Astrocyte (in vitro differentiated cells and primary cell): ENCODE results near the gene DNAJB6. TPM values are rescaled to one million over a fixed set of nuclear protein-coding genes. Genes with fewer than 3 reads are reported as not detected.

Source experiments
- DNase-seq: peaks from one replicate; pipeline ENCODE4 v3.0.0-alpha.2; 2010; ENCODE audit warnings: low read depth
- FAIRE-seq: peaks from 2 replicates; lab custom pipeline; 2011; peaks lifted over from hg19 to GRCh38; lab: Jason Lieb, UNC
- H2AFZ ChIP-seq: 2 replicates; pipeline ENCODE4 v1.6.0; 2012; ENCODE audit warnings: low read depth, low read length, inconsistent platforms
- H3K27ac ChIP-seq: 2 replicates; pipeline ENCODE4 v1.5.1; 2011; ENCODE audit warnings: low read depth, low read length, inconsistent platforms
- H3K27me3 ChIP-seq: 2 replicates; pipeline ENCODE4 v1.6.0; 2011; ENCODE audit warnings: low read length, inconsistent platforms; ENCODE audit not compliant: insufficient read depth
- H3K36me3 ChIP-seq: 2 replicates; pipeline ENCODE4 v1.5.1; 2011; ENCODE audit warnings: low read length, inconsistent platforms; ENCODE audit not compliant: insufficient read depth
- H3K4me1 ChIP-seq: 2 replicates; pipeline ENCODE4 v1.5.1; 2011; ENCODE audit warnings: low read length, inconsistent platforms; ENCODE audit not compliant: insufficient read depth
- H3K4me2 ChIP-seq: 2 replicates; pipeline ENCODE4 v1.6.0; 2012; ENCODE audit warnings: low read length, inconsistent platforms
- H3K4me3 ChIP-seq: 2 replicates; pipeline ENCODE4 v1.5.1; 2011; ENCODE audit warnings: low read depth, mild to moderate bottlenecking, low read length, inconsistent platforms; ENCODE audit not compliant: insufficient read depth
- H3K79me2 ChIP-seq: 2 replicates; pipeline ENCODE4 v1.6.0; 2012; ENCODE audit warnings: mild to moderate bottlenecking, low read length, inconsistent platforms; ENCODE audit not compliant: insufficient read depth
- H3K9ac ChIP-seq: 2 replicates; pipeline ENCODE4 v1.6.0; 2012; ENCODE audit warnings: mild to moderate bottlenecking, low read length, inconsistent platforms
- H3K9me3 ChIP-seq: 2 replicates; pipeline ENCODE4 v1.5.1; 2012; ENCODE audit warnings: low read depth, mild to moderate bottlenecking, low read length, inconsistent platforms; ENCODE audit not compliant: insufficient read depth
- H4K20me1 ChIP-seq: 2 replicates; pipeline ENCODE4 v1.6.0; 2012; ENCODE audit warnings: low read length, inconsistent platforms; ENCODE audit not compliant: insufficient read depth
- H3K27ac Mint-ChIP-seq: one replicate; pipeline ENCODE4 v1.8.0; 2021; ENCODE audit warnings: mild to moderate bottlenecking, mixed read lengths; ENCODE audit not compliant: unreplicated experiment
- H3K27me3 Mint-ChIP-seq: one replicate; pipeline ENCODE4 v1.8.0; 2021; ENCODE audit warnings: low read depth, mixed read lengths; ENCODE audit not compliant: unreplicated experiment
- H3K36me3 Mint-ChIP-seq: one replicate; pipeline ENCODE4 v1.8.0; 2021; ENCODE audit warnings: low read depth, mixed read lengths; ENCODE audit not compliant: unreplicated experiment
- H3K4me1 Mint-ChIP-seq: one replicate; pipeline ENCODE4 v1.8.0; 2021; ENCODE audit warnings: low read depth, mixed read lengths; ENCODE audit not compliant: unreplicated experiment
- H3K4me3 Mint-ChIP-seq: one replicate; pipeline ENCODE4 v1.8.0; 2021; ENCODE audit warnings: mild to moderate bottlenecking, moderate library complexity, mixed read lengths; ENCODE audit not compliant: unreplicated experiment
- H3K9me3 Mint-ChIP-seq: one replicate; pipeline ENCODE4 v1.8.0; 2021; ENCODE audit warnings: mild to moderate bottlenecking, mixed read lengths; ENCODE audit not compliant: unreplicated experiment
- EZH2 ChIP-seq: IDR thresholded peaks from 2 replicates; pipeline ENCODE4 v1.6.1; 2012; ENCODE audit warnings: mild to moderate bottlenecking, low read length, inconsistent platforms; ENCODE audit not compliant: insufficient read depth
- total RNA-seq: library from RNA; stranded (reverse); gene quantifications from 2 replicates; pipeline ENCODE4 v1.2.1, GENCODE V29; 2021
- TF ChIP-seq, protein P1 (sequence below): IDR thresholded peaks from 2 replicates; pipeline ENCODE4 v1.5.1; 2011; ENCODE audit warnings: low read depth, mild to moderate bottlenecking, inconsistent platforms, low read length, moderate library complexity; ENCODE audit not compliant: insufficient read depth

Gene DNAJB6
- total RNA-seq, 1 donor from 2014 or later, result 179 TPM

DNA sequence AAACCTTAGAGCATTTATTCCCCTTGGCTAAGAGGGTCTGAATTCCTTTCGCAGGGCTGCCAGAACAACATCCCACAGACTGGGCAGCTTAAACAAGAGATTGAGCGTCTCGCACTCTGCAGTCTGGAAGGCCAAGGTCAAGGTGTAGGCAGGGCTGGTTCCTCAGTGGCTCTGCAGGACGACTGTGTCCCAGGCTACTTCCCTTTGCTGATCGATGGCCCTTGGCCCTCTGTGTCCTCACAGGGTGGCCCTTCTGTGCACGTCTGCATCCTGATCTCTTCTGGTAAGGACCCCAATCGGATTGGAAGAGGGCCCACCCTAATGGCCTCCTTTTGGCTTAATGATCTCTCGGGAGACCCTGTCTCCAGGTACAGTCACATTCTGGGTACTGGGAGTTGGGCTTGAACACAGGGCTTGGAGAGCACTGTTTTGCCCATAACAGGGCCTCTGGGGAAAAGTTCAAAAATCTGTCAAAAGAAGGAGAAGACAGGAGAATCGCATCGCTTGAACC is 35.1 kb upstream of the DNAJB6 start:
- no peak for FAIRE-seq
- Mint-ChIP-seq H3K27me3 (peaks cover 3% of the 10 kb centered on the region), H3K36me3 (peaks cover 3% of the 10 kb centered on the region), H3K4me1 (peaks cover 7% of the 10 kb centered on the region), H3K4me3 (no peak overlapping the region), H3K27ac (no peak overlapping the region), H3K9me3 (peaks cover 3% of the 10 kb centered on the region)
- Histone ChIP-seq H3K9me3 (peaks cover 2% of the 10 kb centered on the region), H3K36me3 (no peaks in the 10 kb centered on the region), H3K4me1 (no peaks in the 10 kb centered on the region), H3K27me3 (no peaks in the 10 kb centered on the region), H3K79me2 (no peaks in the 10 kb centered on the region), H4K20me1 (no peaks in the 10 kb centered on the region), H3K4me3 (no peak overlapping the region), H3K4me2 (no peak overlapping the region), H3K9ac (no peak overlapping the region), H2AFZ (no peak overlapping the region), H3K27ac (no peak overlapping the region)
- TF ChIP-seq, protein P1, sequence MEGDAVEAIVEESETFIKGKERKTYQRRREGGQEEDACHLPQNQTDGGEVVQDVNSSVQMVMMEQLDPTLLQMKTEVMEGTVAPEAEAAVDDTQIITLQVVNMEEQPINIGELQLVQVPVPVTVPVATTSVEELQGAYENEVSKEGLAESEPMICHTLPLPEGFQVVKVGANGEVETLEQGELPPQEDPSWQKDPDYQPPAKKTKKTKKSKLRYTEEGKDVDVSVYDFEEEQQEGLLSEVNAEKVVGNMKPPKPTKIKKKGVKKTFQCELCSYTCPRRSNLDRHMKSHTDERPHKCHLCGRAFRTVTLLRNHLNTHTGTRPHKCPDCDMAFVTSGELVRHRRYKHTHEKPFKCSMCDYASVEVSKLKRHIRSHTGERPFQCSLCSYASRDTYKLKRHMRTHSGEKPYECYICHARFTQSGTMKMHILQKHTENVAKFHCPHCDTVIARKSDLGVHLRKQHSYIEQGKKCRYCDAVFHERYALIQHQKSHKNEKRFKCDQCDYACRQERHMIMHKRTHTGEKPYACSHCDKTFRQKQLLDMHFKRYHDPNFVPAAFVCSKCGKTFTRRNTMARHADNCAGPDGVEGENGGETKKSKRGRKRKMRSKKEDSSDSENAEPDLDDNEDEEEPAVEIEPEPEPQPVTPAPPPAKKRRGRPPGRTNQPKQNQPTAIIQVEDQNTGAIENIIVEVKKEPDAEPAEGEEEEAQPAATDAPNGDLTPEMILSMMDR, result no peak
- no peak for TF ChIP-seq EZH2
- DNase-seq, result no peak

DNA sequence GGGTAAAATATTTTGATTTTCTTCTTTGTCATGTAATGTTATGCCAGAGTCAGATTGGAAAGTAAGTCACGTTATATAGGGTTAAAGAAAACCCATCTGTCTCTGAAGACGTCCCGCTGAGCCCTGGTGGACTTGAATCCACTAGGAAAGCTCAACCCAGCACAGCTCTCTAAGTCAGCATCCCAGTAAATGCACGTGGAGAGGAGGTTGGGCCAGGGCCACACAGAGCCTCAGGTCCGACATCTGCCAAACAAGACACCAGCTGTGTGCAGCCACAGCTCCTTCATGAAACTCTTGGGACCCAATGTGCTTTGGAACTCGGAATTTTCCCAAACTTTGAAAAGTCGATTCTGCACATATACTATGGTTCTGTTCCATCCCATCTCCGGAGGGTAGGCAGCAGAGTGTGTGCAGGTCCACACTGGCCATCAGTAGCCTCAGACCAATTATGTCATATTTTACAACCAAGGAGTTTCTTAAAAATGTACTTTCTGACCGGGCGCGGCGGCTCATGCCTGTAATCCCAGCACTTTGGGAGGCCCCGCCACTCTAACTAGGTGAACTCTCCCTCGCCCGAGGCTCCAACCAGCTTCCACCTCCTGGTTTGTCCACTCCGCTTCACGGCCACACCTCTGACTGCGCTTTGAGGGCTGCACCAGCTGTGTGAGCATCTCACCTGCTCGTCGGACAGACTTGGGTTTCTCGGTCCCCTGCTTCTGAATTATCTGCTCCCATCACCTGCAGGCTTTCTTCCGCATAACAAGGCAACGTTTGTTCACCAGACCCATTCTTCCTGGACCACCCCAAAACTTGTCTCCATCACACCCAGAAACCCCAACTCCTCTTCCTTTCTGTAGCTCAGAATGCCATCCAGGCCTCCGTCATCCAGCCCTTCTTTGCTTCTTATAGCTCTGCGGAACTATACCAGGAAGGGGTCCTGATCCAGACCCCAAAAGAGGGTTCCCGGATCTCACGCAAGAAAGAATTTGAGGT is 29.7 kb upstream of the DNAJB6 start:
- peaks cover 2% of the 10 kb centered on the region for H3K27me3 Mint-ChIP-seq
- H3K4me1 Mint-ChIP-seq, result peaks cover 31% of the 10 kb centered on the region
- H3K4me3 Mint-ChIP-seq, result no peak overlapping the region

More for the DNA sequence above, 29.7 kb upstream of the DNAJB6 start:
- H3K4me2 ChIP-seq, result no peak overlapping the region
- peaks cover 20% of the 10 kb centered on the region for H3K4me1 ChIP-seq
- H3K9me3 ChIP-seq, result no peaks in the 10 kb centered on the region
- H3K27me3 ChIP-seq, result no peaks in the 10 kb centered on the region
- no peak overlapping the region for H3K4me3 ChIP-seq
- Mint-ChIP-seq H3K9me3 (peaks cover 3% of the 10 kb centered on the region), H3K27ac (peak overlapping the region; percentile 80), H3K36me3 (peaks cover 4% of the 10 kb centered on the region)
- H3K27ac ChIP-seq, result no peak overlapping the region
- H4K20me1 ChIP-seq, result no peaks in the 10 kb centered on the region
- H2AFZ ChIP-seq, result no peak overlapping the region
- FAIRE-seq (no peak), DNase-seq (no peak)
- TF ChIP-seq, protein P1, result no peak
- no peak for TF ChIP-seq EZH2
- H3K36me3 ChIP-seq, result no peaks in the 10 kb centered on the region
- no peaks in the 10 kb centered on the region for H3K79me2 ChIP-seq
- no peak overlapping the region for H3K9ac ChIP-seq
